ENCODE results near the gene CXCR1.
"Not testable (repeated sequence)": the region's sequence is repeated elsewhere in the genome, so short reads cannot be mapped to it uniquely, and the experiment has no call there.

CXCR1 gene

GRCh38 chr2:218161644-218162043, 5.1 kb downstream of the CXCR1 start:
- no peak for DNase-seq (ENCODE audit: low read depth in 2 of 2)

DNA sequence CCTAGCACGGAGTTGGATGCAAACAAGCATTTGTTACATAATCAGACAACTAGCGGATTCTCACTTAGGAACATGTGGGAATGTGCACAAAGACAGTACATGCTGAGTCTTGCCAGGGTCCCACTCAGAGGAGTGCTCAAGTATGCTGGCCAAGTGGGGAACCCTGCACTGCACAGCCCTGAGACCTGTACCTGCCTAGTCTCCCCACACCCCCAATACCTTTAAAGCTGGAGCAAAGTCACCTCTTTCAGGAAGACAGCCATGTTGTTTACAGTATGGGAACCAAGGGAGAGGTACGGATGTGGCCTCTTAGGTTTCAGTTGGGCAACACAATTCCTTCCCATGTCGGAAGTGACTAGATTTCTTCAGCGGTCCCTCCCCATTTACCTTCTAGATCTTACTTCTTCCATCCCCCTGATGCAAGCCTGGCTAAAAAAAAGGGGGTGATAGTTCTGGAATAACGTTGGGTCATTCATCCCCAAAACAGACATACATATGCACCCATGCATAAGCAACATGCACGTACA, 10.7 kb downstream of the CXCR1 start:
- DNase-seq (ENCODE audit: low read depth in 2 of 2) = no peak

GRCh38 chr2:218152777-218153176, 14.0 kb downstream of the CXCR1 start:
- DNase-seq (ENCODE audit: low read depth in 2 of 2) = no peak

DNA sequence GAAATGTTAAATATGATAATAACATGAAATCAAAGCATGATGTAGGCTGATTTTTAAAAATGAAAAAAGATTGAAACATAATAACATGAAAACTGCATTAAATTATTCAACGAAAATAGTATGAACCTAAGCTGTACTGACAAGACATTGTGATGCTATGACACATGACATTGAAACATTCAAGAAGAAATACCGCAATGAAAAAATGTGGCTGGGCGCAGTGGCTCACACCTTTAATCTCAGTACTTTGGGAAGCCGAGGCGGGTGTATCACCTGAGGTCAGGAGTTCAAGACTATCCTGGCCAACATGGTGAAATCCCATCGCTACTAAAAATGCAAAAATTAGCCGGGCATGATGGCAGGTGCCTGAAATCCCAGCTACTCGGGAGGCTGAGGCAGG, 14.6 kb downstream of the CXCR1 start:
- no peak for DNase-seq (ENCODE audit: low read depth in 2 of 2)

GRCh38 chr2:218149848-218150440, 16.8 kb downstream of the CXCR1 start:
- no peak for DNase-seq (ENCODE audit: low read depth in 2 of 2)

GRCh38 chr2:218149098-218149497, 17.7 kb downstream of the CXCR1 start:
- DNase-seq (ENCODE audit: low read depth in 2 of 2) = no peak

GRCh38 chr2:218146056-218146455, 20.7 kb downstream of the CXCR1 start:
- DNase-seq (ENCODE audit: low read depth in 2 of 2) = no peak

DNA sequence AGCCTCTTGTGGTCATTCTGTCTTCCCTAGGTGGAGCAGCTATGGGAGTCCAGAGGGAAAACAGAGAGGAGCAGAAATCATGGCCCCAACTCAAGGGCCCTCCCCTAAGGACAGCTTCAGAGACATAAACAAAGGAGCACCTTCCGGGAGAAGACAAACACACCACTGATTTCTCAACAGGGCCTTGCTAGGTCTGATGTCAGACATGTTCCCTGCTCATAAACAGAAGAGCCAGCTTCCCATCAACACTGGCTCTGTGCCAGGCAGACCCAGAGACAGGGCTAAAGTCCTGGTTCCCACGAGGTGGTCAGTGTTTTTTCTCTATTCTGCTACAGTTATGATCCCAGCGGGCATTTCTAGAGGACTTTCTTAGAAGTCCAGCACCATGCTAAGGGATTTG, 21.6 kb downstream of the CXCR1 start:
- no peak for DNase-seq (ENCODE audit: low read depth in 2 of 2)

- no peak for DNase-seq (ENCODE audit: low read depth in 2 of 2)
Measured at GRCh38 chr2:218138047-218138446, 28.7 kb downstream of the CXCR1 start.

- no peak for DNase-seq (ENCODE audit: low read depth in 2 of 2)
Measured at GRCh38 chr2:218137514-218137913, 29.2 kb downstream of the CXCR1 start.

GRCh38 chr2:218130822-218131221, 35.9 kb downstream of the CXCR1 start:
- DNase-seq (ENCODE audit: low read depth in 2 of 2) = no peak

DNA sequence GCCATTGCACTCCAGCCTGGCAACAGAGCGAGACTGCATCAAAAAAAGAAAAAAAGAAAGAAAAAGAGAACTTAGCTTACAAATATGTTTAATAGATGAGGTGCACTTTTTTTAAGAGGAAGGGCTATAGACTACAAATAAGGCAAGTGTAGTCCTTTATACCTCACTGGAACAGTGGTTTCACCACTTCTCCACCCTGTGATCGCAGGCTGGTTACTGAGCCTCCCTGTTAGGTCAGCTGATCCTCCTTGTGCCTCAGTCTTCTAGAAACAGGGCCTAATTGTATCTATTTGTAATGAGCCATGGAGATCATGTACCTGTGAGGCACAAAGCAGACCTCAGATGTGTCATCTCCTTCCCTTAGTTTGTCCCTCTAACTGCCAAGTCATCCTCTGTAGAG, 36.4 kb downstream of the CXCR1 start:
- DNase-seq (ENCODE audit: low read depth in 2 of 2) = no peak

DNA sequence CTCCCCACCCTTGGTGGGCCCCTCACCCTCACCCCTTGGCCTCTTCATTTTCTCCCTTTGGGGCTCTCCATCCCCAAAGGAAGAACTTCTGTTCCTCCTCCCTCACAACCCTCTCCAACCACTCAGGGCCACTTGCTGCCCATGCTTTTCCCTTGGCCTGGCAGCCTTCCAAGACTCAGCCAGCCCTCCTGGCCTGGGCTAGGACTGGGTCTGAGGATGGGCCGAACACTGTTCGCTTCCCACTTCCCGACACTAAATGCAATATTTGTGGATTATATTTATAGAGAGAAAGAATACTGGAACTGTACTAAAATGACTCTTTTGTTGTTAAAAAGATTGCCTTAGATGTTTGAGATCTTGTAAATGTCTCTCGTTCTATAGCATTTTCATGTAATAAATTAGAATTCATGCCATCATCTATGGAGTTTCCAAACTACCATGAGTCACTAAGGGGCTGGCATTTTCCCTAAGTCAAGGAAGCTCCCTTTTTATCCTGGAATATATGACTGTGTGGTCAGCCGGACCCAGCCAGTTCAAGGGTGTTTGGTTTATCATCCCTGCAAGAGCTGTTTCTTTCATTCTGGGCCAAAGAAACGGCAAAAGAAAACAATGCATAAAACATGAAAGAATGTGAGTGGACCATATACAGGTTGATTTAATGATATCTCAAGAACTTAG, 37.2 kb downstream of the CXCR1 start:
- DNase-seq (ENCODE audit: low read depth in 2 of 2) = no peak

DNA sequence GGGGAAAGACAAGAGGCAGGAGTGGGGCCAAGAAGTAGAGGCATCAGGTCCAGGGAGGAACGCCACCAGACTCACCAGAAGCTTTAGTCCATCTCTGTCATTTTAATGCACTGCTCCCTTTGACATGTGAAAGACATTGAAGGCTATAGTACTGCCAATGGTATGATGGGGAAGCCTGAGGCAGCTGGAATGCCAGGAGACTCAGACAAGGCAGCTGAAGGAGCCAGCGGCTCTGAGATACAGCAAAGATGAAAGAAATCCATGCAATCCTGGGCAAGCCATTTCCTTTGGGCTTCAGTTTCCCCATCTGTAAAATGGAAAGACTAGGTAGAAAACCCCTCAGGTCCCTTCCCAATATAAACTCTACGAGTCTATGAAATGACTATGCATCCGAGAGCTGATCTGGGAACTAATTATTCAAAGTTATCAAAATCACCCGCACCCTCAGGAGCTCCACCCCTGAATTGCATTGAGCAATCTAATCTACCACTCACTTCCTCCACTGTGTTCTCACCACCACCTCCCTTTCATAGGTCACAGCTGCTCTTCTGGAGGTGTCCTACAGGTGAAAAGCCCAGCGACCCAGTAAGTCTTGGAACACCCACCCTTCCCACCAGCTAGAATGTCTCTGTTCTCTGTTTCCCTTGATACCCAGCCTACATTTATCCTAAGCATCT, 37.8 kb downstream of the CXCR1 start:
- DNase-seq (ENCODE audit: low read depth in 2 of 2) = no peak

- no peak for DNase-seq (ENCODE audit: low read depth in 2 of 2)
Measured at GRCh38 chr2:218127929-218128455, 38.8 kb downstream of the CXCR1 start.

- DNase-seq (ENCODE audit: low read depth in 2 of 2) = no peak
Measured at GRCh38 chr2:218125626-218126080, 41.1 kb downstream of the CXCR1 start, which contains the start of gene CXCR2. CXCR2 (plus strand) TSS chr2:218126028; CDS start chr2:218134802, 8,774 bp downstream.

DNA sequence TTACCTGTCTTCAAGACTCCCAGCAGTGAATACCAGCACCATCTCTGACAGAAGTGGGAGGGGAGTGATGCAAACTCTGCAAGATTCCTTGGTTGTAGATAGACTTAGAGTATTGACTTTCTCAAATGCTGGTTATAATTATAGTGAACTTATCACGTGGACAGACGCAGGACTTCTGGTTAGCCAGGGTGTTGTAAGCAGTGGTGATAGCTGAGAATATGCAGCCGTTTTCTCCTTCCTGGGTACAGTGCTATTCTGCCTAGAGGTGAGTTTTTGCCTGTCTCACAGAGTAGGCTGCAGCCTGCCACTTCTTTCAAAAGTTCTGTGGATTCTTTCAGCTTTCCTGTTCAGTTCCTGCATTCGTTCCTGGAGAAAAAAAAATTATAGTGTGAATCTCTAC, 41.7 kb downstream of the CXCR1 start:
- no peak for DNase-seq (ENCODE audit: low read depth in 2 of 2)

- DNase-seq (ENCODE audit: low read depth in 2 of 2) = no peak
Measured at GRCh38 chr2:218123986-218124385, 42.8 kb downstream of the CXCR1 start.

DNA sequence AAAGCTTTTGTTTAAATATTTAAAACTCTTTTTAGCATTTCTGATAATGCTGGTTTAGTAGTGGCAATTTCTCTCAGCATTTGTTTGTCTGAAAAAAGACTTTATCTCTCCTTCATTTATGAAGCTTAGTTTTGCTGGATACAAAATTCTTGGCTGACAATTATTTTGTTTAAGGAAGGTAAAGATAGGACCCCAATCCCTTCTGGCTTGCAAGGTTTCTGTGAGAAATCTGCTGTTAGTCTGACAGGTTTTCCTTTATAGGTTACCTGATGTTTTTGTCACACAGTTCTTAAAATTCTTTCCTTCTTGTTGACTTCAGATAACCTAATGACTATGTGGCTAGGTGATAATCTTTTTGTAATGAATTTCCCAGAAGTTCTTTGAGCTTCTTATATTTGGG, 44.5 kb downstream of the CXCR1 start:
- not testable (repeated sequence) for DNase-seq (ENCODE audit: low read depth in 2 of 2)

- DNase-seq (ENCODE audit: low read depth in 2 of 2) = not testable (repeated sequence)
Measured at GRCh38 chr2:218121789-218122188, 45.0 kb downstream of the CXCR1 start.

All from activated CD4-positive, alpha-beta T cell treated with anti-CD3 and anti-CD28 coated beads for 24 hours (primary cell).